C4-2B (cell line): Measurements from ENCODE around the gene CPA1.

ENCODE experiments used
- ZFX ChIP-seq: fragments of 450-650 bp; IDR thresholded peaks from 2 replicates; pipeline ENCODE4 v1.6.1; 2017
- TF ChIP-seq, protein P1 (sequence below): fragments of 450-650 bp; conservative IDR thresholded peaks from 2 replicates; pipeline ENCODE4 v1.5.1; 2017; ENCODE audit warnings: mild to moderate bottlenecking

DNA sequence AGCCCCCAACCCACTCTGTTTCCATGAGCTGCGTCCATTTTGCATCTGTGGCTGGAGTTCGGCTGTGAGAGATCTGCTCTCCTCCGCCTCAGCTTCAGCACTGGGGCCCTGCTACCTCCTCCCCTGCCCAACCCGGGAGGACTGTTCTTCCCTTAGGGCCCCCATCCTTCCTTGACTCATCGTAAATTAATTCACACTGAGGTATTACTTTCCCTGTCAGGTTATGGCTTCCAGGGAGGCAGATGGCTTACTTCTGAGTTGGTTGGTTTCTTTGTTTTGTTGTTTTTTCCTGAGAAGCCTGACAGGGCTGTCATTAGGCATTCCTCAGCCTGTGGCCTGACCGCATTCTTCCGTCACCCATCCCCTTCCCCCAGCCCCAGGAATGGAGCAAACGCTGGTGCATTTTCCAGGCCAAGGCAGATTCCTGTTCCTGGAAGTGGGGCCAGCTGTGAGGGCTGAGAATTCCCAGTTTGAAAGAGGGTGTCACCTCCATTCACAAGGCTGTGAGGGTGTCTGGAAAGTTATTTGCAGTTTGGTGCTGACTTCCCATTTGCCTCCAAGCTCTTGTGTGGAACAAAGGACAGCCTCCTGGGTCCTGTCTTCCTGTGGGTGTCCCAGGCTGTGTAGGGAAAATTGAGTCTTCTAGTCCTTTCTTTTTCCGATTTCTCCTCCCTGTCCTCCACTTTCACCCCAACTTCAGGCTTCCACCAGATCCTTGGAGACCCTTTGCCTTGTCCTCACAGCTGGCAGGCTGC is 24.0 kb upstream of the CPA1 start:
- TF ChIP-seq, protein P1, sequence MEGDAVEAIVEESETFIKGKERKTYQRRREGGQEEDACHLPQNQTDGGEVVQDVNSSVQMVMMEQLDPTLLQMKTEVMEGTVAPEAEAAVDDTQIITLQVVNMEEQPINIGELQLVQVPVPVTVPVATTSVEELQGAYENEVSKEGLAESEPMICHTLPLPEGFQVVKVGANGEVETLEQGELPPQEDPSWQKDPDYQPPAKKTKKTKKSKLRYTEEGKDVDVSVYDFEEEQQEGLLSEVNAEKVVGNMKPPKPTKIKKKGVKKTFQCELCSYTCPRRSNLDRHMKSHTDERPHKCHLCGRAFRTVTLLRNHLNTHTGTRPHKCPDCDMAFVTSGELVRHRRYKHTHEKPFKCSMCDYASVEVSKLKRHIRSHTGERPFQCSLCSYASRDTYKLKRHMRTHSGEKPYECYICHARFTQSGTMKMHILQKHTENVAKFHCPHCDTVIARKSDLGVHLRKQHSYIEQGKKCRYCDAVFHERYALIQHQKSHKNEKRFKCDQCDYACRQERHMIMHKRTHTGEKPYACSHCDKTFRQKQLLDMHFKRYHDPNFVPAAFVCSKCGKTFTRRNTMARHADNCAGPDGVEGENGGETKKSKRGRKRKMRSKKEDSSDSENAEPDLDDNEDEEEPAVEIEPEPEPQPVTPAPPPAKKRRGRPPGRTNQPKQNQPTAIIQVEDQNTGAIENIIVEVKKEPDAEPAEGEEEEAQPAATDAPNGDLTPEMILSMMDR, result no peak
- TF ChIP-seq ZFX, result no peak
